Activated naive CD4-positive, alpha-beta T cell treated with anti-CD3 and anti-CD28 coated beads, Interleukin-2, amount 10 ng/mL, durations not matched to agents 7 days and 5 days (primary cell): Measurements from ENCODE around the gene TFCP2L1.

Experiments
- CTCF ChIA-PET: fragments of 350-600 bp; sonication (Branson Sonifier 250); formaldehyde crosslinking; loops from one replicate; lab custom pipeline; 2021; ENCODE audit warnings: antibody characterized with exemption; lab: Charles Lee
- DNase-seq: peaks from one replicate; pipeline ENCODE4 v3.0.0-alpha.2; 2020
- H3K27ac Mint-ChIP-seq: one replicate; pipeline ENCODE4 v1.8.0; 2021; ENCODE audit warnings: mild to moderate bottlenecking, moderate library complexity, mixed read lengths
- H3K27me3 Mint-ChIP-seq: one replicate; pipeline ENCODE4 v1.8.0; 2021; ENCODE audit warnings: mild to moderate bottlenecking, mixed read lengths
- H3K36me3 Mint-ChIP-seq: one replicate; pipeline ENCODE4 v1.8.0; 2021; ENCODE audit warnings: mixed read lengths
- H3K4me1 Mint-ChIP-seq: one replicate; pipeline ENCODE4 v1.8.0; 2021; ENCODE audit warnings: mixed read lengths
- H3K4me3 Mint-ChIP-seq: one replicate; pipeline ENCODE4 v1.8.0; 2021; ENCODE audit warnings: mild to moderate bottlenecking, moderate library complexity, mixed read lengths
- H3K9me3 Mint-ChIP-seq: one replicate; pipeline ENCODE4 v1.8.0; 2021; ENCODE audit warnings: mixed read lengths

TFCP2L1 gene

GRCh38 chr2:121189011-121189410 is 96.0 kb downstream of the TFCP2L1 start:
- peaks cover 3% of the 10 kb centered on the region for H3K4me1 Mint-ChIP-seq
- no peak overlapping the region for H3K4me3 Mint-ChIP-seq
- no peak overlapping the region for H3K27ac Mint-ChIP-seq
- no peaks in the 10 kb centered on the region for H3K9me3 Mint-ChIP-seq
- H3K27me3 Mint-ChIP-seq, result no peaks in the 10 kb centered on the region
- no peak for DNase-seq
- CTCF ChIA-PET, result no interaction called here
- H3K36me3 Mint-ChIP-seq, result no peaks in the 10 kb centered on the region

DNA sequence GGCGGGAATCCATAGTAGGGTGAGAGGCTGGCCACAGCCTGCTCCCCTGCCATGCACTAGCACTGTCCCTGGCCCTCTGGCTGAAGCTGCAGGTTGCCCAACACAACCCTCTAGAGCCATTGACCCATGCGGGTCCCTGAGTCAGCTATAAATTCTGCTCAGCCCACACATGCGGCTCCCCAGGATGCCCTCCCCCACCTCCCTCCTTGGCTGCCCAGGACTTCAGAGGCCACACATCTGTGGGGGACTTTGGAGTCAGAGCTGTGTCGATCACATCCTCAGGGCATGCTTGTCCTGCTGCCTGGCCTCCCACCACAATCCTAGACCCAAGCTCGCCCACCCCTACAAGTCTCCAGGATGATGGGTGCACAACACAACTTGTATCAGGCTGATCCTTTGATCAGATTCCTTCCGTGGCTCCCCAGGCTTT is 97.0 kb downstream of the TFCP2L1 start:
- CTCF ChIA-PET, result no interaction called here
- no peak for DNase-seq
- Mint-ChIP-seq H3K4me1 (peaks cover 3% of the 10 kb centered on the region), H3K27ac (no peak overlapping the region), H3K27me3 (no peaks in the 10 kb centered on the region), H3K4me3 (no peak overlapping the region), H3K36me3 (no peaks in the 10 kb centered on the region), H3K9me3 (no peaks in the 10 kb centered on the region)

GRCh38 chr2:121187351-121187981 is 97.5 kb downstream of the TFCP2L1 start:
- peaks cover 3% of the 10 kb centered on the region for H3K4me1 Mint-ChIP-seq
- CTCF ChIA-PET, result no interaction called here
- no peak overlapping the region for H3K4me3 Mint-ChIP-seq

DNA sequence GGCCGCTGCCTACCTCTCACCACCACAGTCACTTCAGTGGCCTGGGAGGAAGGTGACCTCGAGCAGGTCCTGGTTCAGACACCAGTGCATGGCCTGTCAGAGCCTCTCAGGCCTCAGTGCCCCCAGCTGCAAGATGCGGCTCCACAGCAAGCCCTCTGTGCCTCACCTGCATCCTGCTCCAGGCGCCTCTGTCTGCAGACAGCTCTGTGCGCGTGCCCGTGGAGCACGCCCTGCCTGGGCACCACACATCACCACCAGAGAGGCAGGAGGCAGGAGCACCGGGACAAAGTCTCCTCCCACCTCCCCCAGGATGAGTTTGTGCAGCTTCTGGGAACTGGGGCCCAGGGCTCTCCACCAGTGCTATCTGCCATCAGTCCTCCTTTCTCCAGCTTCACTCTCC is 98.7 kb downstream of the TFCP2L1 start:
- CTCF ChIA-PET, result no interaction called here
- peaks cover 3% of the 10 kb centered on the region for H3K4me1 Mint-ChIP-seq
- DNase-seq, result no peak
- H3K27me3 Mint-ChIP-seq, result peaks cover 6% of the 10 kb centered on the region
- H3K36me3 Mint-ChIP-seq, result no peaks in the 10 kb centered on the region
- H3K4me3 Mint-ChIP-seq, result no peak overlapping the region
- no peak overlapping the region for H3K27ac Mint-ChIP-seq
- no peaks in the 10 kb centered on the region for H3K9me3 Mint-ChIP-seq

More at GRCh38 chr2:121187351-121187981, 97.5 kb downstream of the TFCP2L1 start:
- H3K36me3 Mint-ChIP-seq, result no peaks in the 10 kb centered on the region
- H3K27ac Mint-ChIP-seq, result no peak overlapping the region
- DNase-seq, result no peak
- H3K9me3 Mint-ChIP-seq, result no peaks in the 10 kb centered on the region
- H3K27me3 Mint-ChIP-seq, result peaks cover 4% of the 10 kb centered on the region

- CTCF ChIA-PET, result no interaction called here
- Mint-ChIP-seq H3K27ac (no peak overlapping the region), H3K4me1 (peaks cover 3% of the 10 kb centered on the region), H3K27me3 (peaks cover 6% of the 10 kb centered on the region), H3K9me3 (no peaks in the 10 kb centered on the region), H3K36me3 (no peaks in the 10 kb centered on the region), H3K4me3 (no peak overlapping the region)
- no peak for DNase-seq
Measured at GRCh38 chr2:121185571-121186074, 99.4 kb downstream of the TFCP2L1 start.

GRCh38 chr2:121185111-121185510 is 99.9 kb downstream of the TFCP2L1 start:
- CTCF ChIA-PET, result no interaction called here

GRCh38 chr2:121184248-121184862 is 100.6 kb downstream of the TFCP2L1 start:
- no peak overlapping the region for H3K27ac Mint-ChIP-seq
- no peak for DNase-seq
- CTCF ChIA-PET, result no interaction called here
- peaks cover 6% of the 10 kb centered on the region for H3K27me3 Mint-ChIP-seq
- H3K9me3 Mint-ChIP-seq, result no peaks in the 10 kb centered on the region
- peaks cover 3% of the 10 kb centered on the region for H3K4me1 Mint-ChIP-seq
- H3K36me3 Mint-ChIP-seq, result no peaks in the 10 kb centered on the region
- H3K4me3 Mint-ChIP-seq, result no peak overlapping the region

More at GRCh38 chr2:121185111-121185510, 99.9 kb downstream of the TFCP2L1 start:
- Mint-ChIP-seq H3K4me1 (peaks cover 3% of the 10 kb centered on the region), H3K27me3 (peaks cover 6% of the 10 kb centered on the region), H3K4me3 (no peak overlapping the region), H3K9me3 (no peaks in the 10 kb centered on the region), H3K36me3 (no peaks in the 10 kb centered on the region), H3K27ac (no peak overlapping the region)
- no peak for DNase-seq

GRCh38 chr2:121182520-121182919 is 102.5 kb downstream of the TFCP2L1 start:
- Mint-ChIP-seq H3K4me1 (no peaks in the 10 kb centered on the region), H3K4me3 (no peak overlapping the region), H3K27me3 (peaks cover 6% of the 10 kb centered on the region), H3K36me3 (no peaks in the 10 kb centered on the region), H3K27ac (no peak overlapping the region), H3K9me3 (no peaks in the 10 kb centered on the region)
- DNase-seq, result no peak
- CTCF ChIA-PET, result no interaction called here

- no peaks in the 10 kb centered on the region for H3K9me3 Mint-ChIP-seq
Measured at GRCh38 chr2:121179467-121179866, 105.5 kb downstream of the TFCP2L1 start.

GRCh38 chr2:121178730-121179129 is 106.3 kb downstream of the TFCP2L1 start:
- H3K9me3 Mint-ChIP-seq, result no peaks in the 10 kb centered on the region

More at GRCh38 chr2:121179467-121179866, 105.5 kb downstream of the TFCP2L1 start:
- Mint-ChIP-seq H3K27ac (no peak overlapping the region), H3K4me3 (no peak overlapping the region), H3K4me1 (no peaks in the 10 kb centered on the region), H3K36me3 (no peaks in the 10 kb centered on the region), H3K27me3 (peaks cover 11% of the 10 kb centered on the region)
- CTCF ChIA-PET, result no interaction called here
- no peak for DNase-seq

GRCh38 chr2:121177896-121178295 is 107.1 kb downstream of the TFCP2L1 start:
- Mint-ChIP-seq H3K27ac (no peak overlapping the region), H3K9me3 (no peaks in the 10 kb centered on the region), H3K4me3 (no peak overlapping the region), H3K27me3 (peaks cover 15% of the 10 kb centered on the region), H3K4me1 (no peaks in the 10 kb centered on the region), H3K36me3 (no peaks in the 10 kb centered on the region)
- no peak for DNase-seq
- CTCF ChIA-PET, result no interaction called here

More at GRCh38 chr2:121178730-121179129, 106.3 kb downstream of the TFCP2L1 start:
- H3K27ac Mint-ChIP-seq, result no peak overlapping the region
- no peaks in the 10 kb centered on the region for H3K4me1 Mint-ChIP-seq
- no peak overlapping the region for H3K4me3 Mint-ChIP-seq
- DNase-seq, result no peak
- no peaks in the 10 kb centered on the region for H3K36me3 Mint-ChIP-seq
- CTCF ChIA-PET, result no interaction called here
- H3K27me3 Mint-ChIP-seq, result peaks cover 11% of the 10 kb centered on the region

DNA sequence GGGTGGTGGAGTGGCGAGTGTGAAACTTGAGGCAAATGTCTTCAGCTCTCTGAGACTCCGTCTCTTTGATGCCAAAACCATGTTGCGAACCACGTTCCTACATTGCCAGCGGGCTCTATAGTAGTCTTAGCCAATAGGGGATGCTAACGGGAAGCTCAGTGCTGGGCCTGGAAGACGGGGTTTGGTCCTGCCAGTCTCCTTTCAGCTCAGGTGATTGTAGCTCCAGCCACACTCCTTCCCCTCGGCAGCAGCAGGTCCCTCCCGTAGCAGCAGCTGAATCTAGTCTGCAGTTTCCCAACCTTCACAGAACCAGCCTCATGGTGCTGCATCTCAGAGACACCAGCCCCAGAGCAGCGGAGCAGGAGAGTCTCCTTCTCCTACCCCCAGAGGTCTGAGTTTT is 109.7 kb downstream of the TFCP2L1 start:
- CTCF ChIA-PET, result no interaction called here
- Mint-ChIP-seq H3K36me3 (no peaks in the 10 kb centered on the region), H3K4me1 (no peaks in the 10 kb centered on the region), H3K27me3 (peaks cover 14% of the 10 kb centered on the region), H3K4me3 (no peak overlapping the region), H3K27ac (no peak overlapping the region), H3K9me3 (no peaks in the 10 kb centered on the region)
- DNase-seq, result no peak

DNA sequence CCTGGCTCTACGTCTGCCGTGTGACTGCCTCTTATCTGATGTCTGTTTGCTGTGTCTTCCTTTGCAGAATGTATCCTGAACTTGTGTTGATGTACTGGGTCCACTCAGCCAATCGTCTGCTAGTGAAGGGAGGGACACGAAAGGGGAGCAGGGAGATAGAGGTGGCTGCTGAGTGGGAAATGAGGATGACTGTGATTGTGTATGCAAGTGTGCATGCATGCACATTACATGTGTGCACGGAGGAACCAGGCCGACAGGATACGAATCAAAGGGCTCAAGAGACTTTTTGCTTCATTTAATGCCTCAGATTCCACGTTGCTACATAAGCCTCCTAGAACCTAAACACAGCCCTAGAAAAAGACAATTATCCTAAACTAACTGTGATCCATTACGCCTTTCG is 111.2 kb downstream of the TFCP2L1 start:
- no peaks in the 10 kb centered on the region for H3K4me1 Mint-ChIP-seq
- no peak overlapping the region for H3K27ac Mint-ChIP-seq
- H3K27me3 Mint-ChIP-seq, result peaks cover 14% of the 10 kb centered on the region
- H3K4me3 Mint-ChIP-seq, result no peak overlapping the region
- CTCF ChIA-PET, result no interaction called here
- H3K36me3 Mint-ChIP-seq, result no peaks in the 10 kb centered on the region
- no peaks in the 10 kb centered on the region for H3K9me3 Mint-ChIP-seq
- DNase-seq, result no peak

GRCh38 chr2:121173112-121173511 is 111.9 kb downstream of the TFCP2L1 start:
- Mint-ChIP-seq H3K4me1 (no peaks in the 10 kb centered on the region), H3K9me3 (no peaks in the 10 kb centered on the region), H3K27me3 (peaks cover 14% of the 10 kb centered on the region), H3K27ac (no peak overlapping the region), H3K4me3 (no peak overlapping the region), H3K36me3 (no peaks in the 10 kb centered on the region)
- no peak for DNase-seq
- CTCF ChIA-PET, result no interaction called here

- peaks cover 14% of the 10 kb centered on the region for H3K27me3 Mint-ChIP-seq
- H3K4me3 Mint-ChIP-seq, result no peak overlapping the region
- no peak overlapping the region for H3K27ac Mint-ChIP-seq
- H3K36me3 Mint-ChIP-seq, result no peaks in the 10 kb centered on the region
- CTCF ChIA-PET, result no interaction called here
- DNase-seq, result no peak
- no peaks in the 10 kb centered on the region for H3K9me3 Mint-ChIP-seq
- no peaks in the 10 kb centered on the region for H3K4me1 Mint-ChIP-seq
Measured at GRCh38 chr2:121172456-121172855, 112.5 kb downstream of the TFCP2L1 start.
